LoVo (cell line): ENCODE measurements around the gene EXOC3L1.

Source experiments
- DNase-seq: peaks from one replicate; pipeline ENCODE4 v3.0.0-alpha.2; 2016; ENCODE audit warnings: low spot score

EXOC3L1 gene

DNA sequence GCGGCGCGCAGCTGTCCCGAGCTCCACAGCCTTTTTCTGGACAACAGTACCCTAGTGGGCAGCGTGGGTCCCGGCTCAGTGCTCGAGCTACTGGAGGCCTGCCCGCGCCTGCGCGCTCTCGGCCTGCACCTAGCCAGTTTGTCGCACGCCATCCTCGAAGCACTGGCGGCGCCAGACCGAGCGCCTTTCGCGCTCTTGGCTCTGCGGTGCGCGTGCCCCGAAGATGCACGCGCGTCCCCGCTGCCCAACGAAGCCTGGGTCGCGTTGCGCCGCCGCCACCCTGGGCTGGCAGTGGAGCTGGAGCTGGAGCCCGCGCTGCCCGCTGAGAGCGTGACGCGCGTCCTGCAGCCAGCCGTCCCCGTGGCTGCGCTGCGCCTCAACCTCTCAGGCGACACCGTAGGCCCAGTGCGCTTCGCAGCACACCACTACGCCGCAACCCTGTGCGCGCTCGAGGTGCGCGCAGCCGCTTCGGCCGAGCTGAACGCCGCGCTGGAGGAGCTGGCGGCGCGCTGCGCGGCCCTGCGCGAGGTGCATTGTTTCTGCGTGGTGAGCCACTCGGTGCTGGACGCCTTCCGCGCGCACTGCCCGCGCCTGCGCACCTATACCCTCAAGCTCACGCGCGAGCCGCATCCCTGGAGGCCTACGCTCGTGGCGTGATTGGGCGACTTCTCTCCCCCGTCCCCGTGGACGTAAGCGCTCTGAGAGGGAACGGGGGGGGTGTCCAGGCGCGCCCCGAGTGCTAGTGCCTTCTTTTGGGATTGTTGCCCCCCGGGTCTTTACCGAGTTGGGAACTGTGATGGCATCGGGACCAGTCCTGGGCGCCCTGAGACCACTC, 26.6 kb downstream of the EXOC3L1 start:
- DNase-seq: no peak

DNA sequence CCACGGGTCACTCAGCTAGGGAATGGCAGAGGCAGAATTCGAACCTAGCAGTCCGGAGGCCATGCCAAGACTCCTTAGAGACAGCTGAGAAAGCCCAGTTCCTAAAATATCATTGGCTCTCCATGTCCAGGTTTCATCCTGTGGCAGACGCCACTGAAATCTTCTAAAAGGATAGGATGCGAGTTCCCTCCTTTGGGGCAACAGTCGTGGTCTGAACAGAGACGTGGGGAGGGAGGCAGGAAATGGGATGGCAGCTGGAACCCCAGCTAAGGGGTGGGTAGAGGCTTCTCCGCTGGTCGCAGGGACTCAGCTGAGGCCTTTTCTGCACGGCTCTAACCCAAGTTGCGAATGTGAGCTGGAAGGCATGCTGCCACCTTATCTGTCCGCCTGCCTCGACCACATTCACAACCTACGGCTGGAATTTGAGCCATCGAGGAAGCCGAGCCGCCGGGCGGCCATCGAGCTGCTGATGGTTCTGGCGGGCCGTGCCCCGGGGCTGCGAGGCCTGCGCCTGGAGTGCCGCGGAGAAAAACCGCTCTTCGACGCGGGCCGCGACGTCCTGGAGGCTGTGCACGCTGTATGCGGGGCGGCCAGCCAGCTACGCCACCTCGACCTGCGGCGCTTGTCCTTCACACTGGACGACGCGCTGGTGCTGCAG, 27.3 kb downstream of the EXOC3L1 start:
- no peak for DNase-seq

- no peak for DNase-seq
Observed at GRCh38 chr16:67161595-67162058, 28.3 kb downstream of the EXOC3L1 start.

- DNase-seq: peak; percentile 26
Observed at GRCh38 chr16:67158637-67159600, 31.0 kb downstream of the EXOC3L1 start.

- no peak for DNase-seq
Observed at GRCh38 chr16:67157892-67158635, 31.9 kb downstream of the EXOC3L1 start.

GRCh38 chr16:67157106-67157748, 32.7 kb downstream of the EXOC3L1 start:
- DNase-seq: no peak

DNA sequence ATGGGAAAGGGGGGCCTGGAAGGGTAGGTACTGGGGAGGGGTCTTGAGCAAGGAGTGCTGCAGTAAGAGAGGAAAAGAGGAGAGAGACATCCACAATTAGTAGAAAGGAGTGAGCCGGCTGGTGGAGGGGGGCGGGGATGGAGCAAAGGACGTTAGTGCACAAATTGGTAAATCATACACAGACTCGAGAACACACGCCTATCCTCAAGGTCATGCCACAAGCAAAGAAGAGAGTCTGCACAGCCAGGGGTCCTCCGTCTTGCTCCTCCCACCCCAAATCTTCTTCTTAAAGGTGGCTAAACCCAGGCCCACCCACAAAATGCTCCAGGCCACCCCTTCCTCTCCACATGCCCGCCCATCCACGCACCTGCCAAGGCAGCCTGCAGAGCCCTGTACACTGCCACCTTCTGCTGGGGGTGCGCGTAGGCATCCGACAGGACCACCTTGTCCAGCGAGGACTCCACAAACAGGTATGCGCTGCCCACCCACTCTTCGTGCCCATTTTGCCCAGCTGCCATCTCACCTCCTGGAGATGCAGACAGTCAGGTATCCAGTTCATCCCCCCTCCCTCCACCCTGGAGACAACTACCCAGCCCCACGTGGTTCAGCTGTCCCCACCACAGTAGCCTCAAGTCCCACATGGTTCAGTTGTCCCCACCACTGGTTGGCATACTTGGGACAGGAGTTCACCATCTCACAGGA, 33.6 kb downstream of the EXOC3L1 start:
- DNase-seq: no peak

- DNase-seq: peak; percentile 67
Observed at GRCh38 chr16:67155295-67156142, 34.4 kb downstream of the EXOC3L1 start.

DNA sequence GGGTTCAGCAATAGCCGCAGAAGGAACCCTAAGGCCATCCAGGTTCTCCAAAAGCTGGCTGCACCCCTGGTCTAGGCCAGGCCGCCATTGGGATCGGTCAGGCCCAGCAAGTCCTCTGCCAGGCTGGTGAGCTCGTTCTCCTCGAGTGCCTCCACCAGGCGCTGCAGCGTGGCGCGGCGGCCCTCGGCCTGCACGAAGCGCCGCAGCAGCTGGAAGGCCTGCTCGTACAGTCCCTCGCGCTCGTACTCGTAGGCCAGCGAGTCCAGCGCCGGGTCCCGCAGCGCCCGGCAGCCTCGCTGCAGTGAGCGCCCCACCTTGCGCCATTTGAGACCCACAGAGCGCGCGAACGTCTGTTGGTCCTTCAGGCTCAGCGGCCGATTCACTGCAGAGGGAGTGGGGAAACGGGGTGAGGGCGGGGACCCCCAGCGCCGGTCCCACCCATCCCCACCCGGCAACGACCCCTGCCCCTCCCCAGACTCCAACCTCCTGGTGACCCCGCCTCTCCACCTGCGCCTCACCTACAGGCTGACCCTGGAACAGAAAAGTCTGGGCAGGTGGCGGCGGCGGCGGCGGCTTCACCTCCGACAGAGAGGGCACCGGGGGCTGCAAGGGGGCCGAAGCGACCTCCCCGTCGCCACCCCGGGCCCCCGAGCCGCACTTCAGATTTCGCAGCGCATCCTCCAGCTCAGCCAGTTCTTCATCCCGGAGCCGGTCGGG, 35.2 kb downstream of the EXOC3L1 start:
- no peak for DNase-seq

GRCh38 chr16:67151431-67152097, 38.4 kb downstream of the EXOC3L1 start:
- DNase-seq: no peak

DNA sequence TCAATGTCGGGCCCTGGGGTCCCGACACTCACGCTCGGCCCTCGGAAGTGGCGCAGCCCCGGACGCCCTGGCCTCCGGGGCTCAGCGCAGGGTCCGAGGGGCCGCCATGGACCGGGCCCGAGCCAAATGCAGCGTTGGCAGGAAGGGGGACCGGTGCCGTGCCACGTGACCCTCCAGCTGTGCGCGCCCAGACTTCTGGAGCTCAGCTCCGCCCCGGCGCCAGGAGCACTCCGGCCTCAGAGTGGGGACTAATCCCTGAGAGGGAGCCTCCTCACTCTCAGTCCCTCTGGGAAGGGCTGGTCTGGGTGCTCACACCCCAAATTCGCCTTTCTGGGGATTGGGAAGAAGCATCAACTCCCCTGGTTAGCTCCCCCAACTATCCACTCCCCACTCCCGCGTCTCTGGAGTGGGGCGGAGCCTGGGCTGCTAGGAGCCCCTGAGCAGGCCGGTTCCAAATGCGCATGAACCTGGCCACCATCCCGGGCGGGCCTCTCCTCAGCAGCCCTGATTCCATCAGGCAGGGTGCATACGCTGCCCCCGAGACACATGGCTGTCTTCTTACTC, 39.0 kb downstream of the EXOC3L1 start, which contains the start of gene B3GNT9:
TSS of gene B3GNT9 (minus strand) at position 166 of the 564 bp plus-strand sequence. CDS start 513 bp downstream, outside the sequence.
- no peak for DNase-seq

DNA sequence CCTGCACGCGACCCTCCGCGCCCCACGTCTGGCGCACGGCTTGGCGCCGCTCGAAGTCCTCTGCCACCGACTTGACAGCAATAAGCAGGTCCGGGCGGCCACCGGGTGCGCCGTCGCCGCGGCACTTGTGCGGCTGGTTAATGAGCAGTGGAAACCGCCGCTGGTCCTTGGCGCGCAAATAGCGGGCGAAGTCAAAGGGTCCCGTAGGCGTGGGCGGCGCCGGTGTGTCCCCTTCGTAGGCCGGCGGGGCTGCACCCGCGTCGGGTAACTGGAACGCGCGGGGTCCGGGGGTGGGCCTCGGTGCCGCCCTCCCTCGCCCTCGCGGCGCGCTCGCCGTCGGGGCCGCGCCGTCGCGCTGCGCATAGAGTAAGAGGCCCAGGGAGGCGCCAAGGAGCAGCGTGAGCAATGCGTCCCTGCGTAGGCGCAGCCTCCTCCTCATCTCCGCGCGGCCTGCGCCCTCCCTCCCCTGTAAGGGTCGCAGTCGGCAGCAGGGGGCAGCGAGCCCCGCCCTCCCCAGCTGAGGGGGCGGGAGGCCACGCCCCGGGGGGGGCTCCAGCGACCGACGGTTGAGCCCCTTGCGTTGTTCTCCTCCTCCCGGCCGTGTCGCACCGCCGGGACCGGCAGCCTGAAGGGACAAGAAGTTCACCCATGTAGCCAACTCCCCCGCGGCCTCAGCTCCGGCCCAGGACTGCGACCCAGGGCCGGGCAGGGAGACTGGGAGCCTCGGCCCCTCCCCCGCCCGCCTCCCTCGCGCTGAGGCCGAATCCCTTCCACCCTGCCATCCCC, 39.7 kb downstream of the EXOC3L1 start:
- DNase-seq: no peak

- no peak for DNase-seq
Observed at GRCh38 chr16:67149276-67150046, 40.5 kb downstream of the EXOC3L1 start.

DNA sequence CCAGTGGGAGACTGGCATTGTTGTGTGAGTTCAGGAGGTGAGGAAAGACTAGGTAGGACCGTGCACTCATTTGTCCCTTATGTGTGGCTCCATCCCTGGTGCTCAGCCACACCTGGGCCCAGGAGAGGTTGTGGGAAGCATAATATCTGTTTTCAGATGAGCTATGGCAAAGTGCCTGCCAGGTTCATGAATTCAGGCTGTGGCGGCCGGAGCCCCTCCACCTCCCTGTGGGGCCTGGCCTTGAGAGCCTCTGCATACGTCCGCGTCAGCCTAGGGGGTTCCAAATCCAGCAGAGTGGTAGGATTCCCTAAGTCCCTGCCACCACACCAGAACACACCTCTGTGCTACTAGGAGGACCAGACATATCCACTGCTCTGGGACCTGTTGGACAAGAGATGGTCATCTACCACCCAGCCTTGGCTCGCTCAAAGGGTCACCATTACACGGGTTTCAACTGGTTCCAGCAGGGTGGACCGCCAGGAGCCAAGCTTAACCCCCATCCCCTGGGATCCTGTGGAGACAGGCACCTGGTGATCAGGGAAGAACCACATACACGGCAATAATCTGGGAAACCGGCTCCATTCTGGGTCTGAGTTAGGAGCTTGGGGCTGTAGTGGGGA, 41.2 kb downstream of the EXOC3L1 start:
- no peak for DNase-seq

- no peak for DNase-seq
Observed at GRCh38 chr16:67148221-67148620, 41.7 kb downstream of the EXOC3L1 start.
